Neuronal stem cell (in vitro differentiated cells): Measurements from ENCODE around the gene CREB3L1.

ENCODE experiments used
- DNase-seq: peaks from one replicate; pipeline ENCODE4 v3.0.0-alpha.2; 2013; ENCODE audit warnings: low spot score
- H2AFZ ChIP-seq: one replicate; pipeline ENCODE4 v1.6.1; 2013; ENCODE audit warnings: mild to moderate bottlenecking, low read length, inconsistent platforms
- H2AK5ac ChIP-seq: 2 replicates; pipeline ENCODE4 v1.6.1; 2013; ENCODE audit warnings: low read depth, mild to moderate bottlenecking, inconsistent platforms, low read length, moderate library complexity, mixed read lengths
- H2BK120ac ChIP-seq: 2 replicates; pipeline ENCODE4 v1.6.1; 2013; ENCODE audit warnings: low read depth, mild to moderate bottlenecking, inconsistent platforms, low read length, moderate library complexity, mixed read lengths
- H2BK12ac ChIP-seq: one replicate; pipeline ENCODE4 v1.6.1; 2013; ENCODE audit warnings: low read length, inconsistent platforms
- H2BK15ac ChIP-seq: 2 replicates; pipeline ENCODE4 v1.6.1; 2013; ENCODE audit warnings: mild to moderate bottlenecking, low read length, inconsistent platforms, mixed read lengths
- H2BK5ac ChIP-seq: one replicate; pipeline ENCODE4 v1.6.1; 2013; ENCODE audit warnings: inconsistent platforms, mild to moderate bottlenecking, low read length, moderate library complexity
- H3K14ac ChIP-seq: one replicate; pipeline ENCODE4 v1.6.1; 2013; ENCODE audit warnings: low read length, inconsistent platforms
- H3K18ac ChIP-seq: 2 replicates; pipeline ENCODE4 v1.6.1; 2013; ENCODE audit warnings: low read length, inconsistent platforms
- H3K23ac ChIP-seq: 2 replicates; pipeline ENCODE4 v1.6.1; 2013; ENCODE audit warnings: low read depth, mild to moderate bottlenecking, mixed read lengths, low read length, inconsistent platforms; ENCODE audit not compliant: poor library complexity
- H3K27ac ChIP-seq: replicated peaks from 3 replicates; pipeline ENCODE4 v1.5.1; 2013; ENCODE audit warnings: low read length, inconsistent platforms
- H3K27me3 ChIP-seq, 3 experiments: 2 replicates each; pipeline ENCODE4 v1.6.1; 2013; ENCODE audit warnings: low read length in 3 of 3, mild to moderate bottlenecking in 2 of 3, inconsistent platforms in 1 of 3, low read depth in 1 of 3, mixed read lengths in 1 of 3, moderate library complexity in 1 of 3; ENCODE audit not compliant: control insufficient read depth in 3 of 3, insufficient read depth in 3 of 3
- H3K36me3 ChIP-seq, 2 donors: replicated peaks in 1 of 2; 2 replicates each; pipeline ENCODE4 v1.6.1; 2013; ENCODE audit warnings: low read length in 2 of 2; ENCODE audit not compliant: control insufficient read depth in 2 of 2, insufficient read depth in 2 of 2
- H3K4ac ChIP-seq: 2 replicates; pipeline ENCODE4 v1.6.1; 2013; ENCODE audit warnings: inconsistent platforms, mild to moderate bottlenecking, low read length, moderate library complexity
- H3K4me1 ChIP-seq, 2 donors: 1 replicate in 1 of 2; 2 replicates in 1 of 2; pipeline ENCODE4 v1.6.1; 2013; ENCODE audit warnings: low read length in 2 of 2, low read depth in 1 of 2; ENCODE audit not compliant: control insufficient read depth in 2 of 2, insufficient read depth in 1 of 2
- H3K4me2 ChIP-seq: one replicate; pipeline ENCODE4 v1.6.1; 2013; ENCODE audit warnings: mild to moderate bottlenecking, low read length, inconsistent platforms; ENCODE audit not compliant: insufficient read depth, poor library complexity, severe bottlenecking
- H3K4me3 ChIP-seq, 2 donors: 2 replicates each; pipeline ENCODE4 v1.5.1; 2013; ENCODE audit warnings: low read length in 2 of 2, mild to moderate bottlenecking in 2 of 2, inconsistent platforms in 1 of 2, moderate library complexity in 1 of 2
- H3K79me1 ChIP-seq: one replicate; pipeline ENCODE4 v1.6.1; 2013; ENCODE audit warnings: low read depth, mild to moderate bottlenecking, inconsistent platforms, low read length, moderate library complexity
- H3K9ac ChIP-seq: one replicate; pipeline ENCODE4 v1.6.1; 2013; ENCODE audit warnings: mild to moderate bottlenecking, low read depth, low read length, inconsistent platforms; ENCODE audit not compliant: poor library complexity
- H3K9me3 ChIP-seq, 2 donors: replicated peaks in 1 of 2; 2 replicates each; pipeline versions ENCODE3 to v1.6.1; 2013; ENCODE audit warnings: low read length in 2 of 2, mild to moderate bottlenecking in 2 of 2, inconsistent platforms in 1 of 2, low read depth in 1 of 2, mixed read lengths in 1 of 2, moderate library complexity in 1 of 2; ENCODE audit not compliant: control insufficient read depth in 2 of 2, insufficient read depth in 1 of 2
- H4K8ac ChIP-seq: one replicate; pipeline ENCODE4 v1.6.1; 2013; ENCODE audit warnings: low read depth, mild to moderate bottlenecking, inconsistent platforms, low read length, moderate library complexity
- H4K91ac ChIP-seq: one replicate; pipeline ENCODE4 v1.6.1; 2013; ENCODE audit warnings: low read length, low read depth, mild to moderate bottlenecking, inconsistent platforms; ENCODE audit not compliant: poor library complexity
- WGBS, 2 donors: extraction: QIAGEN DNeasy Blood & Tissue Kit; methylation state at CpG; one replicate each; pipeline ENCODE4 v1.1.7; 2013; ENCODE audit warnings: missing lambda C conversion rate in 2 of 2, mixed read lengths in 1 of 2; ENCODE audit not compliant: insufficient read length in 2 of 2, insufficient replicate concordance in 1 of 2; ENCODE audit errors: extremely low coverage in 2 of 2; 5-methylcytosine and 5-hydroxymethylcytosine counted together

Gene CREB3L1

GRCh38 chr11:46249103-46249937 lies 28.1 kb upstream of the CREB3L1 start:
- Histone ChIP-seq H3K36me3 (no peaks in the 10 kb centered on the region), H3K4me1 (peaks cover 5 to 14% of the 10 kb centered on the region in 2 donors), H4K8ac (no peak overlapping the region), H2BK15ac (no peak overlapping the region), H2BK12ac (no peak overlapping the region), H3K23ac (no peak overlapping the region), H3K4me2 (no peak overlapping the region), H2BK120ac (no peak overlapping the region), H3K9ac (no peak overlapping the region), H3K14ac (no peak overlapping the region), H2AFZ (peak overlapping the region; percentile 69), H2BK5ac (no peak overlapping the region), H3K79me1 (no peaks in the 10 kb centered on the region), H3K27me3 (peaks cover 0 to 12% (median 0%) of the 10 kb centered on the region in 3 experiments), H3K4ac (no peak overlapping the region), H3K18ac (peak overlapping the region; percentile 46), H3K4me3 (no peak overlapping the region), H2AK5ac (no peak overlapping the region), H4K91ac (no peak overlapping the region), H3K9me3 (no peaks in the 10 kb centered on the region), H3K27ac (no peak overlapping the region)
- WGBS, 2 donors, result no CpG with 5 or more reads among the region's 8 CpGs
- no peak for DNase-seq

GRCh38 chr11:46249938-46250744 lies 27.3 kb upstream of the CREB3L1 start:
- no peak overlapping the region for H4K8ac ChIP-seq
- no peaks in the 10 kb centered on the region for H3K9me3 ChIP-seq
- no peak overlapping the region for H3K14ac ChIP-seq
- no peak overlapping the region for H3K27ac ChIP-seq
- peaks cover 0 to 12% (median 0%) of the 10 kb centered on the region in 3 experiments for H3K27me3 ChIP-seq
- H3K79me1 ChIP-seq, result no peaks in the 10 kb centered on the region
- no peak overlapping the region for H3K4ac ChIP-seq
- no peak overlapping the region for H2BK12ac ChIP-seq
- no peak overlapping the region for H3K4me3 ChIP-seq
- H2BK15ac ChIP-seq, result no peak overlapping the region
- H2AK5ac ChIP-seq, result no peak overlapping the region
- H4K91ac ChIP-seq, result no peak overlapping the region
- no peak for DNase-seq
- no peak overlapping the region for H2BK120ac ChIP-seq
- H3K4me1 ChIP-seq, result peaks cover 5 to 14% of the 10 kb centered on the region in 2 donors
- no peaks in the 10 kb centered on the region for H3K36me3 ChIP-seq
- WGBS, 2 donors, result no CpG with 5 or more reads among the region's 4 CpGs
- no peak overlapping the region for H3K9ac ChIP-seq
- no peak overlapping the region for H2BK5ac ChIP-seq
- no peak overlapping the region for H3K23ac ChIP-seq
- H3K4me2 ChIP-seq, result no peak overlapping the region
- peak overlapping the region; percentile 69 for H2AFZ ChIP-seq
- no peak overlapping the region for H3K18ac ChIP-seq

- no peak for DNase-seq
- Histone ChIP-seq H3K18ac (no peak overlapping the region), H2BK120ac (no peak overlapping the region), H4K91ac (no peak overlapping the region), H4K8ac (no peak overlapping the region), H3K23ac (no peak overlapping the region), H3K4me1 (peaks cover 5 to 14% of the 10 kb centered on the region in 2 donors), H2AK5ac (no peak overlapping the region), H3K79me1 (no peaks in the 10 kb centered on the region), H2BK15ac (no peak overlapping the region), H3K9me3 (no peaks in the 10 kb centered on the region), H3K9ac (no peak overlapping the region), H2AFZ (no peak overlapping the region), H2BK5ac (no peak overlapping the region), H3K27ac (no peak overlapping the region), H3K14ac (no peak overlapping the region), H3K4me3 (no peak overlapping the region), H3K27me3 (peaks cover 0 to 12% (median 0%) of the 10 kb centered on the region in 3 experiments), H2BK12ac (no peak overlapping the region), H3K4me2 (no peak overlapping the region), H3K4ac (no peak overlapping the region), H3K36me3 (no peaks in the 10 kb centered on the region)
- no CpG with 5 or more reads among the region's 2 CpGs for WGBS, 2 donors
These were observed 26.8 kb upstream of the CREB3L1 start for GRCh38 chr11:46250745-46251052.

DNA sequence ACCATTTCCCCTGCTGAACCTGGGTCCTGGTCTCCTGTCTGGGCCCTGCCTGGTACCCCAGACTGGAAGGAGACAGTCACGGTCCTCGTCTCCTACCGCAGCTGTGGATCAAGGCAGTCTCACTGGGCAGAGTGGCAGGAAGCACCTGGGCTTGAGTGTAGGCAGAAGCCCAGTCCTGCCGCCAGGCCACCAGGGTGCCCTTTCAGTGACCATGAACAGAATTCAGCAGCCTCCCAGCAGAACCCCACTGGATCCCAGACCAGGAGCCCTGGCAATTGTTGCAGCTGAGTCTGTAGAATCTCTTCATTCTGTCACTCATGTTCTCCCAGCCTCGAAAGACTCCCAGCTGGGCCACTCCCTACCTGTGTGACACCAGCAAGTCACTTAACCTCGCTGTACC lies 25.5 kb upstream of the CREB3L1 start:
- Histone ChIP-seq H3K36me3 (no peaks in the 10 kb centered on the region), H3K14ac (no peak overlapping the region), H2BK12ac (no peak overlapping the region), H2BK15ac (no peak overlapping the region), H3K27ac (no peak overlapping the region), H3K18ac (peak overlapping the region; percentile 5), H4K8ac (no peak overlapping the region), H3K23ac (no peak overlapping the region), H2AK5ac (no peak overlapping the region), H3K9ac (no peak overlapping the region), H3K4ac (no peak overlapping the region), H2BK5ac (no peak overlapping the region), H2AFZ (no peak overlapping the region), H2BK120ac (no peak overlapping the region), H3K79me1 (no peaks in the 10 kb centered on the region), H3K4me3 (no peak overlapping the region), H4K91ac (no peak overlapping the region), H3K27me3 (peaks cover 0 to 12% (median 0%) of the 10 kb centered on the region in 3 experiments), H3K9me3 (no peaks in the 10 kb centered on the region), H3K4me1 (peaks cover 5 to 14% of the 10 kb centered on the region in 2 donors), H3K4me2 (no peak overlapping the region)
- DNase-seq, result no peak
- no CpG with 5 or more reads among the region's 6 CpGs for WGBS, 2 donors
